Measurements from ENCODE around the gene TFDP2.

TFDP2 gene

DNA sequence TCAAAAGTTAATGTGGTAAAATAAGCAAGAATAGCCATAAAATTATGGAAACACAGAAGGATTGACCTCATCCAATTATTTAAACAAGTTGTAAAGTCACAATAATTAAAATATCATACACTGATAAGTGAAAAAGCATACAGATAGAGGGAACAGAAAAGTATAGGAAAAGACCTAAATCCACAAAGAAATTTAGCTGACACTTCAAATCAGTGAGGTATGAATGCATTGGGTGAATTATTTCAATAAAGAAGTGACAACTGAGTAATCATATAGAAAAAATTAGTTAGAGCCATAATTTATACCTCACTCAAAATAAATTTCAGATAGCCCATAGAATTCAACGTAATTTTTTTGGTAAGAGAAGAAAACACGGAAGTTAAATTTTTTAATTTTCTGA is 25.1 kb downstream of the TFDP2 start:
- TF ChIP-seq CREB1 (IDR thresholded peaks at IDR 0.05; ENCODE audit: low read depth), result no peak
- no peak for TF ChIP-seq FOXM1 (IDR thresholded peaks at IDR 0.05; ENCODE audit: borderline replicate concordance, low read depth)
- TF ChIP-seq, protein P1, sequence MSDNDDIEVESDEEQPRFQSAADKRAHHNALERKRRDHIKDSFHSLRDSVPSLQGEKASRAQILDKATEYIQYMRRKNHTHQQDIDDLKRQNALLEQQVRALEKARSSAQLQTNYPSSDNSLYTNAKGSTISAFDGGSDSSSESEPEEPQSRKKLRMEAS (IDR thresholded peaks at IDR 0.05), result no peak
- no peak for TF ChIP-seq TAF1 (IDR thresholded peaks at IDR 0.05; ENCODE audit: low read depth)
- TF ChIP-seq EP300 (IDR thresholded peaks at IDR 0.05; ENCODE audit: borderline replicate concordance), result no peak
- no peak for TF ChIP-seq TEAD4 (IDR thresholded peaks at IDR 0.05)
- TF ChIP-seq YY1 (IDR thresholded peaks at IDR 0.05; ENCODE audit: low read depth), result no peak
- TF ChIP-seq, protein P2, sequence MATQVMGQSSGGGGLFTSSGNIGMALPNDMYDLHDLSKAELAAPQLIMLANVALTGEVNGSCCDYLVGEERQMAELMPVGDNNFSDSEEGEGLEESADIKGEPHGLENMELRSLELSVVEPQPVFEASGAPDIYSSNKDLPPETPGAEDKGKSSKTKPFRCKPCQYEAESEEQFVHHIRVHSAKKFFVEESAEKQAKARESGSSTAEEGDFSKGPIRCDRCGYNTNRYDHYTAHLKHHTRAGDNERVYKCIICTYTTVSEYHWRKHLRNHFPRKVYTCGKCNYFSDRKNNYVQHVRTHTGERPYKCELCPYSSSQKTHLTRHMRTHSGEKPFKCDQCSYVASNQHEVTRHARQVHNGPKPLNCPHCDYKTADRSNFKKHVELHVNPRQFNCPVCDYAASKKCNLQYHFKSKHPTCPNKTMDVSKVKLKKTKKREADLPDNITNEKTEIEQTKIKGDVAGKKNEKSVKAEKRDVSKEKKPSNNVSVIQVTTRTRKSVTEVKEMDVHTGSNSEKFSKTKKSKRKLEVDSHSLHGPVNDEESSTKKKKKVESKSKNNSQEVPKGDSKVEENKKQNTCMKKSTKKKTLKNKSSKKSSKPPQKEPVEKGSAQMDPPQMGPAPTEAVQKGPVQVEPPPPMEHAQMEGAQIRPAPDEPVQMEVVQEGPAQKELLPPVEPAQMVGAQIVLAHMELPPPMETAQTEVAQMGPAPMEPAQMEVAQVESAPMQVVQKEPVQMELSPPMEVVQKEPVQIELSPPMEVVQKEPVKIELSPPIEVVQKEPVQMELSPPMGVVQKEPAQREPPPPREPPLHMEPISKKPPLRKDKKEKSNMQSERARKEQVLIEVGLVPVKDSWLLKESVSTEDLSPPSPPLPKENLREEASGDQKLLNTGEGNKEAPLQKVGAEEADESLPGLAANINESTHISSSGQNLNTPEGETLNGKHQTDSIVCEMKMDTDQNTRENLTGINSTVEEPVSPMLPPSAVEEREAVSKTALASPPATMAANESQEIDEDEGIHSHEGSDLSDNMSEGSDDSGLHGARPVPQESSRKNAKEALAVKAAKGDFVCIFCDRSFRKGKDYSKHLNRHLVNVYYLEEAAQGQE (IDR thresholded peaks at IDR 0.05; ENCODE audit: low read depth), result no peak
- no peak for TF ChIP-seq CEBPB (IDR thresholded peaks at IDR 0.05)
- TF ChIP-seq, protein P3, sequence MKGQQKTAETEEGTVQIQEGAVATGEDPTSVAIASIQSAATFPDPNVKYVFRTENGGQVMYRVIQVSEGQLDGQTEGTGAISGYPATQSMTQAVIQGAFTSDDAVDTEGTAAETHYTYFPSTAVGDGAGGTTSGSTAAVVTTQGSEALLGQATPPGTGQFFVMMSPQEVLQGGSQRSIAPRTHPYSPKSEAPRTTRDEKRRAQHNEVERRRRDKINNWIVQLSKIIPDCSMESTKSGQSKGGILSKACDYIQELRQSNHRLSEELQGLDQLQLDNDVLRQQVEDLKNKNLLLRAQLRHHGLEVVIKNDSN (IDR thresholded peaks at IDR 0.05), result no peak
- no peak for TF ChIP-seq RAD21 (IDR thresholded peaks at IDR 0.05; ENCODE audit: low read depth)
- TF ChIP-seq NFIC (IDR thresholded peaks at IDR 0.05), result no peak
- TF ChIP-seq ZBTB7A (IDR thresholded peaks at IDR 0.05; ENCODE audit: low read depth), result no peak
- TF ChIP-seq TCF12 (IDR thresholded peaks at IDR 0.05; ENCODE audit: low read depth), result no peak
- TF ChIP-seq EGR1 (IDR thresholded peaks at IDR 0.05), result no peak

DNA sequence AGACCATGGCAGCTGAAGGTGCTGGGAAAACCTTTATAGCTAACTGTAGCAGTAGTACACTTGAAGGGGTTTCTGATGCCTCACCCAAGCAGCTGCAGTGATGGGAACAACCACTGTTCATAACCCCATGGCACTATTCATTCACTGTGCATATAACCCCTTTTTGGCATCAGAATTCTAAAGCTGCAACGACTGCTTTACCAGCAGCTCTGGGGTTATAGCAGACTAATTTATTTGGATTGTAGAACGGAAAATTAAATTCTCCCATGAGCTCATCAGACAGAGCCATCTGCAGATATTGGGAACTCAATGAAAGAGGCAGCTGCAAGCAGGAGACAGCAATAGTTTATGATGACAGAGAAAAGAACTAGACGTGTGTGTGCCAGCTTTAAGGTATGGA is 28.6 kb downstream of the TFDP2 start:
- no peak for TF ChIP-seq FOXM1 (IDR thresholded peaks at IDR 0.05; ENCODE audit: borderline replicate concordance, low read depth)
- TF ChIP-seq, protein P1 (IDR thresholded peaks at IDR 0.05), result no peak
- TF ChIP-seq TAF1 (IDR thresholded peaks at IDR 0.05; ENCODE audit: low read depth), result no peak
- no peak for TF ChIP-seq TCF12 (IDR thresholded peaks at IDR 0.05; ENCODE audit: low read depth)
- no peak for TF ChIP-seq RAD21 (IDR thresholded peaks at IDR 0.05; ENCODE audit: low read depth)
- TF ChIP-seq, protein P3 (IDR thresholded peaks at IDR 0.05), result no peak
- TF ChIP-seq CREB1 (IDR thresholded peaks at IDR 0.05; ENCODE audit: low read depth), result no peak
- TF ChIP-seq YY1 (IDR thresholded peaks at IDR 0.05; ENCODE audit: low read depth), result no peak
- TF ChIP-seq EGR1 (IDR thresholded peaks at IDR 0.05), result no peak
- TF ChIP-seq ZBTB7A (IDR thresholded peaks at IDR 0.05; ENCODE audit: low read depth), result no peak
- TF ChIP-seq CEBPB (IDR thresholded peaks at IDR 0.05), result no peak
- no peak for TF ChIP-seq NFIC (IDR thresholded peaks at IDR 0.05)
- TF ChIP-seq TEAD4 (IDR thresholded peaks at IDR 0.05), result no peak
- TF ChIP-seq, protein P2 (IDR thresholded peaks at IDR 0.05; ENCODE audit: low read depth), result no peak
- TF ChIP-seq EP300 (IDR thresholded peaks at IDR 0.05; ENCODE audit: borderline replicate concordance), result no peak

DNA sequence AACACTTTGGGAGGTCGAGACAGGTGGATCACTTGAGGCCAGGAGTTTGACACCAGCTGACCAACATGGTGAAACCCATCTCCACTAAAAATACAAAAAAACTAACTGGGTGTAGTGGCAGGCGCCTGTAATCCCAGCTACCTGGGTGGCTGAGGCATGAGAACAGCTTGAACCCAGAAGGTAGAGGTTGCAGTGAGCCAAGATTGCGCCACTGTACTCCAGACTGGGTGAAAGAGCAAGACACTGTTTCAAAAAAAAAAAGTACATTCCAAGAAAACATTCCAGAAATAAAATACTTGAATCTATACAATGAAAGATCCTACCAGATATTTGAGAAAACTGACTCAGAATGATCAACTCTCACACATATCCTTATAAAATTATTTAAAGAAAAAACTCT is 30.4 kb downstream of the TFDP2 start:
- TF ChIP-seq EP300 (IDR thresholded peaks at IDR 0.05; ENCODE audit: borderline replicate concordance) (no peak), RAD21 (IDR thresholded peaks at IDR 0.05; ENCODE audit: low read depth) (no peak), TAF1 (IDR thresholded peaks at IDR 0.05; ENCODE audit: low read depth) (no peak), NFIC (IDR thresholded peaks at IDR 0.05) (no peak), ZBTB7A (IDR thresholded peaks at IDR 0.05; ENCODE audit: low read depth) (no peak), TCF12 (IDR thresholded peaks at IDR 0.05; ENCODE audit: low read depth) (no peak), EGR1 (IDR thresholded peaks at IDR 0.05) (no peak), TEAD4 (IDR thresholded peaks at IDR 0.05) (no peak), YY1 (IDR thresholded peaks at IDR 0.05; ENCODE audit: low read depth) (no peak)
- TF ChIP-seq, protein P2 (IDR thresholded peaks at IDR 0.05; ENCODE audit: low read depth), result no peak
- TF ChIP-seq, protein P1 (IDR thresholded peaks at IDR 0.05), result no peak
- TF ChIP-seq, protein P3 (IDR thresholded peaks at IDR 0.05), result no peak
